ENCODE measurements around the gene IFT81.

Gene IFT81

GRCh38 chr12:110165540-110166159 is 41.5 kb downstream of the IFT81 start:
- DNase-seq = no peak

DNA sequence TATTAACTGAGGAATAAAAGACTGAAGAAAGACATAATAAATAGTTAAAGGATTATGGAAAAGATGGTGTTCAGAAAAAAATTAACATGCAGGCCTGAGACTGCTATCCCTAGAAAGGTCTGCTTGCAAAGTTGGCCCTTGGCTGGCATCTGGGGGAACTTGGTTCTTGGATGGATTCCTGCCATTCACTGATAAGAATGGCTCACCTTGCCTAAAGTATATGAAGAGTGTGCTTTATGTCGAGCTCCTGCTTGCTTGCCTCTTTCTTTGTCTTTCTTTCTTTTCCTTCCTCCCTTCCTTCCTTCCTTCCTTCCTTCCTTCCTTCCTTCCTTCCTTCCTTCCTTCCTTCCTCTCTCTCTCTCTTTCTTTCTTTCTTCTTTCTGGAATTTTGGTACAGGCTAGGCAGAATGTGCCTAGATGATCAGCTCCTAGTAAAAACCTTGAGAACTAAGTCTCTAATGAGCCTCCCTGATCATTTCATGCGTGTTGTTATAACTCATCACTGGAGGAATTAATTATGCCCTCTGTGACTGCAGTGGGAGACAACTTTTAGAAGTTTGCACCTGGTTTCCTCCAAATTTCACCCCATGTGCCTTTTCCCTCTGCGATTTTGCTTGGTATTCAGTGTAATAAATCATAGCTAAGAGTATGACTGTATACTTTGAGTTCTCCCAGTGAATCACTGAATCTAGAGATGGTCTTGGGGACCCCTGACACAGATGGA is 44.7 kb downstream of the IFT81 start:
- no peak for DNase-seq

DNA sequence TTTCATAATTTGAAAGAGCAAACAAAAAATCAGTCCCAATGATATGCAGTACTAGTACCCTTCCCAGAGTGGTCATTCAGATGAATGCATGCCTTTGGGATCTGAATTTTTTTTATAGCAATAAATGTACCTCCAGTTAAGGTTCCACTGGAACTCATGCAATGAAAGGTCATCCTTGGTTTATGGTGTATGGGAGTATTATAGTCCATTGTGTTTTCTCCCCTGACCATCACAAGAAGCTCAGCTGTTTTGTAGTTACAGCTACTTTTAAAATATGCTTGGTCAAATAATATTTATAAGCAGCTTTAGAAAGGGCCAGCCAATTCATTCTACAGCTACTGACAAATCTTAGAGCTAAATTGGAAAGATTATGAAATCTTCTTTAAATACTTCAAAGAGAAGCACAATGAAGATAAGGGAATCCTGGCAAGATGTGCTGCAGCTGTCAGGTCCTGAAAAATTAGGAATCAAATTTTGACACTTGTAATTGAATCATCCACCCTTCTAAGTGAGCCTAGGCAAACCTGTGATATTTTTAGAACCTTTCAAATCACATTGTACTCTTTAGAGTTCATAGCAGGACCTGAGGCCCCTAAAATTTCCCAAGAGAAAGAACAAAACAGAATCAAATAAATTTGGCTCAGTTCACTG is 46.5 kb downstream of the IFT81 start:
- no peak for DNase-seq

GRCh38 chr12:110171186-110171538 is 47.0 kb downstream of the IFT81 start:
- no peak for DNase-seq

DNA sequence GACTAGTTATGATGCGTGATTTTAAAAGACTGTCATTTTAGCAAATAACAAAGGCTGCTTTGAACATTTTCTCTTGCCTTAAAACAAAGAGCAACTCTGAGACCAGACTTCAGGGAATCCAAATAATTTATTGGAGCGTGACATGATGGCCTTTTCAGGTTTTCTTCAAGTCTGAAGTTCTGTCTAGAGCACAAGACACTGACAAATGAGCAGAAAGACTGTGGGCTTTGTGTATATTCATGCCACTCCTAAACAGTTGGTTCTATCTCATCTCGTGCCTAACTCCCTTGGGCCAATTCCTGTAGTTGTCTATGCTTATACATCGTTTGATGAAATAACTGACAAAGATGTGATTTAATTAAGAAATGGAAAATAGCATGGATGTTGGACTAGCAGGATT is 47.5 kb downstream of the IFT81 start:
- no peak for DNase-seq

- DNase-seq = no peak
Measured at GRCh38 chr12:110174373-110174996, 50.3 kb downstream of the IFT81 start.

DNA sequence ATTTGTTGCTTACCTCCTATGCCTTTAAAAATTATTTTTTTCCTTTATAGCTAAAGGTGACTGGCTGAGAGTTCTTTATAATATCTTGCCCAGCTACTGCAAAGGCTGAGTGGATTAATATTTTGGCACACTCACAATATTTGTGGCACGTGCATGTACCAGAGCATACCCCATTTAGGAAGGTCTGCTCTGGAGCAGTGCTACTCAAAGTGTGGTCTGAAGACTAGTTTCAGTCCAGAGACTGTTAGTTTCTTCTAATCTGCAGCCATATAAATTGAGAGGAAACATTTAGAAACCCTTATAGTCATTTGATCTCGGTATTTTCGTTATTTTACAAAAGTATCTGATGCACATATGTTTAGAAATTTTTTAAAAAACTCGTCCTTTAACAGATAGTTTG is 51.0 kb downstream of the IFT81 start:
- no peak for DNase-seq

- DNase-seq = no peak
Measured at GRCh38 chr12:110176745-110177144, 52.6 kb downstream of the IFT81 start.

DNA sequence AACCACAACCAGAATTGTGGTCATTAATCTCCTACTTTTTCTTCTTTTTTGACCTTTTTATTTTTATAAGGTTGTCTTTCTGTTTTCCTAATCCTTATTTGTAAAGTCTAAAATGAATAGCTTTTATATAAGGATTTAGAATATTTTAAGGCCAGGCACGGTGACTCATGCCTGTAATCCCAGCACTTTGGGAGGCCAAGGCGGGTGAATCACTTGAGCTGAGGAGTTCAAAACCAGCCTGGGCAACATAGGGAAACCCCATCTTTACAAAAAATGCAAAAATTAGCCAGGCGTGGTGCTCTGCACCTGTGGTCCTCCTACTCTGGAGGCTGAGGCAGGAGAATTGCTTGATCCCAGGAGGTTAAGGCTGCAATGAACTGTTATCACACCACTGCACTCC is 55.1 kb downstream of the IFT81 start:
- DNase-seq = no peak

DNA sequence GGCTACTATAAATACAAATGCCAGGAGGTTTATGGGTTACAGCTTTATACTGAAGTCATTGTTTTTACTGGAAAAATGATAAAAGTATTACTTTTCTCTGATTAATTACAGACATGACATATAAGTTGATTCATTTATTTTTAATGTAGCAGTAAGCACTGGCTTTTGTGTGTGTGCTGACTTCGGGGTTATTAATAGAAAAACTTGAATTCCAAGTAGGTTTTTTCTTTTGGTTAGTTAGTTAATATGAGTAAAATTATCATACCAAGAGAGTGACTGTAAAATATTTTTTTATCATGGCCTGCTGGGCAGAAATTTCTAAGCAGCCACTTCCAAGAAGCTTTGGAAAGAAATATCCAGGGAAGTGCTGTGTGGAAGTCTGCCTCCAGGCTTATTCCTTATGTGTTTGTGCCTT is 56.4 kb downstream of the IFT81 start:
- no peak for DNase-seq

DNA sequence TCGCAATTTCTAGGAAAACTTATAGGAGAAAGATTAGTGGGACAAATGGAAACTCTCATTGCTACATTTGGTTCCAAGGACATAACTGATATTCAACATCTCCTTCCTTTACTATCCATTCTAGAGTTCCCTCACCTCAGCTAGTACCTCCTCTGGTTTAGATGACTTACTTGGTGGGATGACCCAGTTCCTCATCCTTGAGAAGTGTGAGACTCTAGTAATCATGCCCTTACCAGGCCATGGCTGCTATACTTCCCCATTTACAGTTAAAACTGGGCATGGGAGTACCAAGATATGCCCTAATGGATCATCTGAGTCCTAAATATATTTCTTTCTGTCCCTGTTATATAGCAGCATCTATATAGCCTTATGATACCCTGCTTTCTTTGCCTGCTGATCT is 58.1 kb downstream of the IFT81 start:
- DNase-seq = no peak

- DNase-seq = no peak
Measured at GRCh38 chr12:110183386-110183785, 59.2 kb downstream of the IFT81 start.

GRCh38 chr12:110185626-110186025 is 61.5 kb downstream of the IFT81 start:
- DNase-seq = no peak

DNA sequence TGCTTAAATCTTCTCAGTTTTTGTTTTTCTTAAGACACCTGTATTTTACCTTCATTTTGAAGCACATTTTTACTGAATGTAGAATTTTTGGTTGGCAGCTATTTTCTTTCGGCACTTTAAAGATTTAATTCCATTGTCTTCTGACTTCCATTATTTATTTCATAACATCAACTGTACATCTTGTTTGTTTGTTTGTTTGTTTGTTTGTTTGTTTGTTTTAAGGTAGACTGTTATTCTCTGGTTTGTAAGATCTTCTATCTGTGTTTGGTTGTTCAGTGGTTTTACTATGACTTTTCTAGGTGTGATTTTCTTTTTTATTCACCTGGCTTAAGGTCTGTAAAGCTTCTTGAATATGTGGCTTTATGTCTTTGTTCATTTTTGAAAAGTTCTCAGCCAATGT is 61.9 kb downstream of the IFT81 start:
- no peak for DNase-seq

DNA sequence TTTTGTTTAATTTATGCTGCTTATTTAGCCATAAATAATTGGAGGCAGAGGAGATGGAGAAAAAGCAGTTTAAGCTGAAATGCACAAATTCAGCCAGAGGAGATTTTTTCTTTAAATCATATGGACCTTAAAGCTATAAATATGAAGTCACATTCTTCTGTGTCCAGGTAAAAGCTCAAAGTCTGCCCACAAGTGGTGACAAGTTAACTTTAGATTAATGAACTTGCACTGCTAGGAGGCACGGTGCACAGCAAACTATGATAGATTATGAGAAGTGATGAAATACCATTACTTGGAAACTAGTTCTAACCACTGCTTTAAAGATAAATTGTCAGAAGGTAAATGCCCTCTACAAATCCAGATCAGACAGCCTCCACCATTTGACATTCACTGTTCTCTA is 69.0 kb downstream of the IFT81 start:
- DNase-seq = no peak

DNA sequence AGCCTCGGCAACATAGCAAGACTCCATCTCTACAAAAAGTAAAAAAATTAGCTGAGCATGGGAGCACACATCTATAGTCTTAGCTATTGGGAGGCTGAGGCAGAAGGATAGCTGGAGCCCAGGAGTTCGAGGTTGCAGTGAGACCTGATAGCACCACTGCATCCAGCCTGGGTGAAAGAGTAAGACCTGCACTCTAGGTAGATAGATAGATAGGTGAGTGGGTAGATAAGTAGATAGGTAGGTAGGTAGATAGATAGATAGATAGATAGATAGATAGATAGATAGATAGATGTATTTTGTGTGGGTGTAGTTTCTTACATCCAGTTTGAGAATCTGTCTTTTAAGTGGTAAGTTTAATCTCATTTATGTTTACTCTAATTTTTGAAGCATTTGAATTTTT is 72.8 kb downstream of the IFT81 start:
- no peak for DNase-seq

DNA sequence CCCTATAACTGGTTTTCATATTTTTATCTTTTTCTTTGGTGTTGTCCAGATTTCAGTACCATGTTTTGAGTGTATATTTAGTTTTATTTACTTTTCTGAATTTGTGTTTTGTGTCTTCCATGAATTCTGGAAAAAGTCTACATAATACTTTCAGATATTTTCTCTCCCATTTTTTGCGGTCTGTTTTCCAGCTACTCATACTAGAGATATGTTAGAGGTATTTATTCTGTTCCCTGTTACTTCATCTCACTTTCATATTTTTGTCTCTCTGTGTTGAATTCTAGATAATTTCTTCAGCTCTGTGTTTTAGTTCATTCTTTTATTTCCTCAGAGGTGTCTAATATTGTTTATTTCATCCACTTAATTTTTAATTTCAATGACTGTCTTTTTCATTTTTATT is 74.2 kb downstream of the IFT81 start:
- DNase-seq = no peak

- DNase-seq = no peak
Measured at GRCh38 chr12:110199339-110200123, 75.4 kb downstream of the IFT81 start.

DNA sequence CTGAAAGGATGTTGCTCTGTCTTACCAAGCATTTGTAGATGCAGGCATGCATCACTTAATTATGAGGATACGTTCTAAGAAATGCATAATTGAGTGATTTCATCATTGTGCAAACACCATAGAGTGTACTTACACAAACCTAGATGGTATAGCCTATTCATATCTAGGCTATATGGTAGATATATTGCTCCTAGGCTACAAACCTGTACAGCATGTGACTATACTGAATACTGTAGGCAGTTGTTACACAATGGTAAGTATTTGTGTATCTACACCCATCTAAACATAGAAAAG is 75.9 kb downstream of the IFT81 start:
- DNase-seq = no peak

GRCh38 chr12:110201995-110202394 is 77.8 kb downstream of the IFT81 start:
- DNase-seq = no peak

- no peak for DNase-seq
Measured at GRCh38 chr12:110203546-110203945, 79.4 kb downstream of the IFT81 start.

GRCh38 chr12:110205931-110206330 is 81.8 kb downstream of the IFT81 start:
- DNase-seq = no peak

All from NCI-H187 (cell line).